CD4-positive, CD25-positive, alpha-beta regulatory T cell (primary cell): ENCODE data around the gene ERN1. TPM values are rescaled to one million over a fixed set of nuclear protein-coding genes. Genes with fewer than 3 reads are reported as not detected.
"Not testable (repeated sequence)": the region's sequence is repeated elsewhere in the genome, so short reads cannot be mapped to it uniquely, and the experiment has no call there.

Experiments
- ATAC-seq, 2 donors: fragments of 150-1000 bp; cut with Tn5 transposase; one replicate each; pipeline ENCODE4 v1.10.0; 2021; ENCODE audit warnings: low read depth in 2 of 2, moderate number of reproducible peaks in 2 of 2, moderate library complexity in 1 of 2
- DNase-seq, 3 donors: peaks; one replicate each; pipeline versions ENCODE4 v3.0.0 to v3.0.0-alpha.2; 2012 to 2022; ENCODE audit warnings: mixed read lengths in 1 of 3
- H3K27ac ChIP-seq: one replicate; pipeline ENCODE4 v1.7.0; 2013; ENCODE audit warnings: mild to moderate bottlenecking, low read length; ENCODE audit not compliant: insufficient read depth, poor library complexity, severe bottlenecking
- H3K27me3 ChIP-seq: one replicate; pipeline ENCODE4 v1.7.0; 2013; ENCODE audit warnings: low read length; ENCODE audit not compliant: control insufficient read depth, insufficient read depth
- H3K36me3 ChIP-seq: one replicate; pipeline ENCODE4 v1.7.0; 2013; ENCODE audit warnings: mild to moderate bottlenecking, low read length, moderate library complexity; ENCODE audit not compliant: control insufficient read depth, insufficient read depth
- H3K4me1 ChIP-seq: 2 replicates; pipeline ENCODE4 v1.7.0; 2013; ENCODE audit warnings: mild to moderate bottlenecking, low read length; ENCODE audit not compliant: insufficient read depth, control insufficient read depth, poor library complexity, severe bottlenecking
- H3K4me3 ChIP-seq: one replicate; pipeline ENCODE4 v1.7.0; 2013; ENCODE audit warnings: low read depth, mild to moderate bottlenecking, low read length, moderate library complexity
- H3K9me3 ChIP-seq, 2 experiments: 1 replicate in 1 of 2; 2 replicates in 1 of 2; pipeline ENCODE4 v1.7.0; 2013; ENCODE audit warnings: low read length in 2 of 2, mild to moderate bottlenecking in 1 of 2, moderate library complexity in 1 of 2; ENCODE audit not compliant: control insufficient read depth in 2 of 2
- H3K27ac Mint-ChIP-seq, 3 donors: one replicate each; pipeline ENCODE4 v1.8.0; 2020 to 2022; ENCODE audit warnings: mild to moderate bottlenecking in 3 of 3, mixed read lengths in 3 of 3, moderate library complexity in 2 of 3
- H3K27me3 Mint-ChIP-seq: one replicate; pipeline ENCODE4 v1.8.0; 2022; ENCODE audit warnings: mild to moderate bottlenecking, mixed read lengths
- H3K36me3 Mint-ChIP-seq: one replicate; pipeline ENCODE4 v1.8.0; 2020; ENCODE audit warnings: mixed read lengths
- H3K4me1 Mint-ChIP-seq, 4 donors: one replicate each; pipeline ENCODE4 v1.8.0; 2020 to 2022; ENCODE audit warnings: mixed read lengths in 4 of 4, mild to moderate bottlenecking in 1 of 4
- H3K4me3 Mint-ChIP-seq, 4 donors: one replicate each; pipeline ENCODE4 v1.8.0; 2020 to 2022; ENCODE audit warnings: mild to moderate bottlenecking in 4 of 4, mixed read lengths in 4 of 4, moderate library complexity in 3 of 4
- H3K9me3 Mint-ChIP-seq, 7 donors: one replicate each; pipeline ENCODE4 v1.8.0; 2020 to 2022; ENCODE audit warnings: mixed read lengths in 7 of 7, mild to moderate bottlenecking in 3 of 7, moderate library complexity in 2 of 7
- polyA plus RNA-seq, 4 donors: library from polyadenylated mRNA; unstranded; fragments of 300-500 nt; fragmentation: Illumina TruSeq; gene quantifications; one replicate each; pipeline ENCODE4 v1.2.3, GENCODE V29; 2021
- total RNA-seq: library from RNA; stranded (reverse); gene quantifications from one replicate; pipeline ENCODE4 v1.2.3, GENCODE V29; 2022

Gene ERN1
- 96.7 TPM for total RNA-seq
- 10 to 100 TPM; 30.2 to 39.3 (median 35.1) TPM for polyA plus RNA-seq

GRCh38 chr17:64129765-64130558 is at the start of gene ERN1:
Gene ERN1, minus strand, starts transcription at chr17:64130144. Its CDS starts 115 bp downstream, at chr17:64130029.
- peak within 1 kb of the TSS; percentile 91 for H3K4me3 ChIP-seq
- H3K27me3 ChIP-seq, result no peaks in the 10 kb centered on the region
- H3K4me1 ChIP-seq, result peaks cover 40% of the 10 kb centered on the region
- H3K36me3 ChIP-seq, result no peaks in the 10 kb centered on the region
- Mint-ChIP-seq H3K27me3 (peaks cover 3% of the 10 kb centered on the region), H3K9me3 (no peaks in the 10 kb centered on the region), H3K36me3 (peaks cover 4% of the 10 kb centered on the region), H3K27ac (peak within 1 kb of the TSS; percentile 97 to 99 (median 99)), H3K4me3 (peak within 1 kb of the TSS; percentile 97 to 98 (median 98)), H3K4me1 (peaks cover 24 to 57% (median 43%) of the 10 kb centered on the region in 4 donors)
- H3K27ac ChIP-seq, result peak within 1 kb of the TSS; percentile 91
- H3K9me3 ChIP-seq, result no peaks in the 10 kb centered on the region
- DNase-seq (peak; percentile 85 to 91 (median 90)), ATAC-seq (peak; percentile 86 to 88)

GRCh38 chr17:64179024-64179423 is 49.1 kb upstream of the ERN1 start:
- peaks cover 26% of the 10 kb centered on the region for H3K36me3 Mint-ChIP-seq
- peak in 1 of 3 donors; percentile 28 for DNase-seq
- H3K9me3 ChIP-seq, H3K4me1 ChIP-seq, H3K4me3 Mint-ChIP-seq, H3K4me1 Mint-ChIP-seq, H3K27me3 Mint-ChIP-seq, ATAC-seq, H3K27ac Mint-ChIP-seq, H3K36me3 ChIP-seq, H3K27ac ChIP-seq, H3K27me3 ChIP-seq, H3K4me3 ChIP-seq, H3K9me3 Mint-ChIP-seq: not testable (repeated sequence)

DNA sequence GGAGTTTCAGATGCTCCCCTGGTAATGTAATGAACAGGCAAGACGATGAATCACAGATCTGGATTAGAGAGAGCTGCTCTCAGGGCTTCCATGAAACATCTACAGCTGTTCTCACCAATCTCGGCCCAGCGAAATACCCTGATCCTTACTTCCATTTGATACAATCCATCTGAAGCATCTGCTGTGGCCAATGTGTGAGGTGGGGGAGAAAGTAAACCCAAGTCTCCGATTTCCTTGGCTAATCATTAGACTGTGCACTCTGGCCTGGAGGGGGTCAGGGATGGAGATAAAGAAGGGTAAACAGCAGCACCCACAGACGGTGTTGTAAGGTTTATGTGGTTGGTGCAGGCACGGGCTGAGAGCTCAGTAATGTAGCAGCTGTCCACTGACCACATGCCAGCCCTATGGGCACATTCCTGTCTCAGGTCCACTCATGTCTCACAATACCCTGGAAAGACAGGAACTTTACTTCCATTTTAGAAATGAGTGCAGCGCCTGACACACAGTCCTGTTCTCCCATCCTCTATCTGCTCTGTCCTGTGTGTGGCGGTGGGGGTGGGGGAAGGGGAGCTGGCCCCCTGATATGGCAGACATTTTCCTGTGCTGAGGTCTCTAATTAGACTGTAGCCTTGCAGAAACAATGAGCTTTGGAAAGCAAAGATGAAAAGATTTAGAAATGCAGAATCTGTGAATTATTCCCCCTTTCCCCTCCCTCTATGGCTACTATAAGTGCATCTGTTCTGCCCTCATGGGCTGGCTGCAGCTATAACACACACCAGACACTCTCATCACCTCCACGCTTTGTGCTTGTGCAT is 48.3 kb upstream of the ERN1 start:
- Mint-ChIP-seq H3K27ac (peak overlapping the region in 2 of 3 donors; percentile 51 to 87), H3K27me3 (no peaks in the 10 kb centered on the region), H3K36me3 (peaks cover 26% of the 10 kb centered on the region), H3K4me3 (no peak overlapping the region), H3K4me1 (no peaks in the 10 kb centered on the region), H3K9me3 (no peaks in the 10 kb centered on the region)
- no peak for DNase-seq
- Histone ChIP-seq H3K4me3 (no peak overlapping the region), H3K27me3 (no peaks in the 10 kb centered on the region), H3K4me1 (no peaks in the 10 kb centered on the region), H3K27ac (no peak overlapping the region), H3K36me3 (peaks cover 6% of the 10 kb centered on the region), H3K9me3 (no peaks in the 10 kb centered on the region)
- no peak for ATAC-seq

DNA sequence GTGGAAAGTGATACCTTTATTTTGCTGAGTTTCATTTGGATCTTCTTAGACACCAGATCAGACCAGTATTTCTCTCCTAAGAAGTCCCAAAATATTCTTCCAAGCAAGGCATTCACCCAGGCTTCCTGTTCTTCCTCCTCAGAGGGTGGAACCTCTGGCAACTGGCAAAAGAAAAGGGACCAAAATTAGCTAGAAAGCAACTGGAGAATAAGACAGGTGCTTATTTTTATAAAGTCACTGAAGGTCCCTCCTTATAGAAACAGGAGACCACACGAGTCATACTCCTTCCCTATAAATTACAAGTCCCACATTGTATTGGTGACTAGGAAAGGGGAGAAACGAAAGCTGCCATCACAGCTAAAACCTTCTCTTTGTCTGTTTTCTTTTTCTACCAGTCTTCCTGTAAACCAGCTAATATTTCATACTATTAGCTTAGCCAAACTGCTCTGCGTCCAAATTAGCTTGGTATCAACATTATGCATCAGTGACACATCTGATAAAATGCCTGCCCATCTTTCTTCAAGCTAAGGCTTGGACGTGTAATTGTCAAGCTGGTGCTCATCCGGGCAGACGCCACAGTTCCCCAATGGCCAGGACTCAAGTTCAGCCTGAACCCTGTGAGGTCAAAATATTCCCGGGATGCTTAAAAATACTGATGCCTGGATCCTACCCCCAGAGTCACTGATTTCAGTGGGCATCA is 47.5 kb upstream of the ERN1 start:
- ATAC-seq (no peak), DNase-seq (no peak)
- H3K4me1 ChIP-seq, result no peaks in the 10 kb centered on the region
- Mint-ChIP-seq H3K27me3 (no peaks in the 10 kb centered on the region), H3K9me3 (no peaks in the 10 kb centered on the region), H3K36me3 (peaks cover 29% of the 10 kb centered on the region), H3K4me3 (no peak overlapping the region), H3K4me1 (no peaks in the 10 kb centered on the region), H3K27ac (no peak overlapping the region)
- H3K36me3 ChIP-seq, result peaks cover 6% of the 10 kb centered on the region
- no peaks in the 10 kb centered on the region for H3K9me3 ChIP-seq
- no peaks in the 10 kb centered on the region for H3K27me3 ChIP-seq
- no peak overlapping the region for H3K4me3 ChIP-seq
- no peak overlapping the region for H3K27ac ChIP-seq

GRCh38 chr17:64176556-64176955 is 46.6 kb upstream of the ERN1 start:
- Mint-ChIP-seq H3K27me3 (no peaks in the 10 kb centered on the region), H3K4me1 (no peaks in the 10 kb centered on the region), H3K9me3 (no peaks in the 10 kb centered on the region), H3K27ac (peak overlapping the region in 1 of 3 donors; percentile 12), H3K36me3 (peaks cover 29% of the 10 kb centered on the region), H3K4me3 (no peak overlapping the region)
- Histone ChIP-seq H3K27me3 (no peaks in the 10 kb centered on the region), H3K4me3 (no peak overlapping the region), H3K27ac (no peak overlapping the region), H3K9me3 (no peaks in the 10 kb centered on the region), H3K4me1 (no peaks in the 10 kb centered on the region), H3K36me3 (peaks cover 6% of the 10 kb centered on the region)
- ATAC-seq (no peak), DNase-seq (no peak)

GRCh38 chr17:64174686-64175456 is 44.9 kb upstream of the ERN1 start:
- H3K27me3 Mint-ChIP-seq, result no peaks in the 10 kb centered on the region
- H3K4me3 Mint-ChIP-seq, result no peak overlapping the region
- peak; percentile 22 to 47 for ATAC-seq
- H3K36me3 Mint-ChIP-seq, result peaks cover 33% of the 10 kb centered on the region
- H3K9me3 Mint-ChIP-seq, result no peaks in the 10 kb centered on the region
- Histone ChIP-seq H3K27me3 (no peaks in the 10 kb centered on the region), H3K4me1 (no peaks in the 10 kb centered on the region), H3K9me3 (no peaks in the 10 kb centered on the region), H3K27ac (no peak overlapping the region), H3K36me3 (peaks cover 11% of the 10 kb centered on the region), H3K4me3 (no peak overlapping the region)
- H3K27ac Mint-ChIP-seq, result peak overlapping the region in 1 of 3 donors; percentile 32
- no peak for DNase-seq
- no peaks in the 10 kb centered on the region for H3K4me1 Mint-ChIP-seq

- Mint-ChIP-seq H3K27me3 (no peaks in the 10 kb centered on the region), H3K4me1 (no peaks in the 10 kb centered on the region), H3K27ac (no peak overlapping the region), H3K9me3 (no peaks in the 10 kb centered on the region), H3K4me3 (no peak overlapping the region), H3K36me3 (peaks cover 30% of the 10 kb centered on the region)
- Histone ChIP-seq H3K4me1 (no peaks in the 10 kb centered on the region), H3K27me3 (no peaks in the 10 kb centered on the region), H3K36me3 (peaks cover 11% of the 10 kb centered on the region), H3K27ac (no peak overlapping the region), H3K9me3 (no peaks in the 10 kb centered on the region), H3K4me3 (no peak overlapping the region)
- no peak for DNase-seq
- no peak for ATAC-seq
These were observed 43.7 kb upstream of the ERN1 start for GRCh38 chr17:64173646-64174045.
